ENCODE measurements around the gene OR52L1. TPM values are rescaled to one million over a fixed set of nuclear protein-coding genes. Genes with fewer than 3 reads are reported as not detected.

Gene OR52L1
- total RNA-seq = not detected

- no peak for DNase-seq (ENCODE audit: low spot score)
- ATAC-seq = no peak
- intact Hi-C loops (cut with DNase I) = no loop called here
Observed at GRCh38 chr11:5986885-5987284, at the start of gene OR52L1. Gene OR52L1, minus strand, starts transcription at chr11:5986985. Its CDS starts 55 bp downstream, at chr11:5986930.

GRCh38 chr11:6030708-6031405 is 44.1 kb upstream of the OR52L1 start, which contains the start of gene OR56A1:
Gene OR56A1, minus strand, starts transcription at chr11:6030758. Its CDS starts 3,066 bp downstream, at chr11:6027692.
- ATAC-seq (no peak), DNase-seq (ENCODE audit: low spot score) (no peak)
- intact Hi-C loops (cut with DNase I) = no loop called here

GRCh38 chr11:6027501-6027900 is 40.7 kb upstream of the OR52L1 start:
- no peak for ATAC-seq

GRCh38 chr11:6025056-6025455 is 38.3 kb upstream of the OR52L1 start:
- ATAC-seq (no peak), DNase-seq (ENCODE audit: low spot score) (no peak)
- intact Hi-C loops (cut with DNase I) = no loop called here

More at GRCh38 chr11:6027501-6027900, 40.7 kb upstream of the OR52L1 start:
- intact Hi-C loops (cut with DNase I) = no loop called here
- no peak for DNase-seq (ENCODE audit: low spot score)

GRCh38 chr11:6022956-6023355 is 36.2 kb upstream of the OR52L1 start:
- ATAC-seq (no peak), DNase-seq (ENCODE audit: low spot score) (no peak)

GRCh38 chr11:6013042-6013441 is 26.3 kb upstream of the OR52L1 start:
- intact Hi-C loops (cut with DNase I) = no loop called here
- no peak for DNase-seq (ENCODE audit: low spot score)
- no peak for ATAC-seq

More at GRCh38 chr11:6022956-6023355, 36.2 kb upstream of the OR52L1 start:
- intact Hi-C loops (cut with DNase I) = no loop called here

- no peak for DNase-seq (ENCODE audit: low spot score)
- intact Hi-C loops (cut with DNase I) = no loop called here
- no peak for ATAC-seq
Observed at GRCh38 chr11:6012035-6012668, 25.4 kb upstream of the OR52L1 start.

GRCh38 chr11:6006846-6007245 is 20.1 kb upstream of the OR52L1 start, which contains the start of gene OR56A4:
Gene OR56A4, minus strand, starts transcription at chr11:6006946. Its CDS starts 3,954 bp downstream, at chr11:6002992.
- DNase-seq (ENCODE audit: low spot score) = no peak
- intact Hi-C loops (cut with DNase I) = no loop called here
- no peak for ATAC-seq

GRCh38 chr11:6006395-6006794 is 19.6 kb upstream of the OR52L1 start:
- no peak for DNase-seq (ENCODE audit: low spot score)
- intact Hi-C loops (cut with DNase I) = no loop called here
- no peak for ATAC-seq

GRCh38 chr11:6002202-6002699 is 15.5 kb upstream of the OR52L1 start:
- DNase-seq (ENCODE audit: low spot score) (no peak), ATAC-seq (no peak)
- intact Hi-C loops (cut with DNase I) = no loop called here

- no peak for ATAC-seq
- no peak for DNase-seq (ENCODE audit: low spot score)
- intact Hi-C loops (cut with DNase I) = no loop called here
Observed at GRCh38 chr11:5994791-5995190, 8.0 kb upstream of the OR52L1 start.

- intact Hi-C loops (cut with DNase I) = no loop called here
- ATAC-seq (peak; percentile 22), DNase-seq (ENCODE audit: low spot score) (no peak)
Observed at GRCh38 chr11:5992604-5993251, 5.9 kb upstream of the OR52L1 start.

GRCh38 chr11:5992150-5992549 is 5.4 kb upstream of the OR52L1 start:
- ATAC-seq = no peak
- intact Hi-C loops (cut with DNase I) = no loop called here
- no peak for DNase-seq (ENCODE audit: low spot score)

- ATAC-seq (no peak), DNase-seq (ENCODE audit: low spot score) (no peak)
- intact Hi-C loops (cut with DNase I) = no loop called here
Observed at GRCh38 chr11:5989203-5989602, 2.4 kb upstream of the OR52L1 start.

GRCh38 chr11:5983443-5983842 is 3.3 kb downstream of the OR52L1 start:
- intact Hi-C loops (cut with DNase I) = no loop called here
- DNase-seq (ENCODE audit: low spot score) (no peak), ATAC-seq (no peak)

GRCh38 chr11:5973530-5973929 is 13.3 kb downstream of the OR52L1 start:
- DNase-seq (ENCODE audit: low spot score) (no peak), ATAC-seq (no peak)
- intact Hi-C loops (cut with DNase I) = no loop called here

- intact Hi-C loops (cut with DNase I) = no loop called here
- ATAC-seq = no peak
Observed at GRCh38 chr11:5968394-5968793, 18.4 kb downstream of the OR52L1 start, which contains the start of gene OR56A5. Gene OR56A5, minus strand, starts transcription at chr11:5968494. Its CDS starts 0 bp downstream, at chr11:5968494.

GRCh38 chr11:5967708-5968107 is 19.1 kb downstream of the OR52L1 start:
- intact Hi-C loops (cut with DNase I) = no loop called here
- DNase-seq (ENCODE audit: low spot score) (no peak), ATAC-seq (no peak)

More at GRCh38 chr11:5968394-5968793, 18.4 kb downstream of the OR52L1 start, which contains the start of gene OR56A5:
- no peak for DNase-seq (ENCODE audit: low spot score)

GRCh38 chr11:5966958-5967357 is 19.8 kb downstream of the OR52L1 start:
- intact Hi-C loops (cut with DNase I) = no loop called here
- no peak for ATAC-seq
- DNase-seq (ENCODE audit: low spot score) = no peak

All from sciatic nerve (tissue), 2 donors.